Measurements from ENCODE around the gene PDHX. TPM values are rescaled to one million over a fixed set of nuclear protein-coding genes. Genes with fewer than 3 reads are reported as not detected.
A peak's percentile ranks its signal among the peaks of the same experiment; 100 is the strongest.

PDHX gene
- total RNA-seq, 4 donors from 2014 or later, result 28.7 to 50.1 (median 39.6) TPM

DNA sequence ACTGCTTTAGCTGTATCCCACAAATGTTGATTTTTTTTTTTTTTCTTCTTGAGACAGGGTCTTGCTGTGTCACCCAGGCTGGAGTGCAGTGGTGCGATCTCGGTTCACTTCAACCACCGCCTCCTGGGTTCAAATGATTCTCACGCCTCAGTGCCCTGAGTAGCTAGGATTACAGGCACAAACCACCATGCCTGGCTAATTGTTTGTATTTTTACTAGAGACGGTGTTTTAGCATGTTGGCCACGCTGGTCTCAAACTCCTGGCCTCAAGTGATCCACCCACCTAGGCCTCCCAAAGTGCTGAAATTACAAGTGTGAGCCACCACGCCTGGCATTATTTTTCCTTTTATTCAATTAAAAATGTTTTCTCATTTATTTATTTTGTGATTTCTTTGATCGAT lies 55.9 kb downstream of the PDHX start:
- WGBS, 2 donors (ENCODE audit: low coverage in 1 of 2), result 97 to 99% methylated on average over 8 of the region's 8 CpGs
- Histone ChIP-seq H3K4me3 (no peak overlapping the region), H3K36me3 (peaks cover 0 to 57% of the 10 kb centered on the region in 2 donors), H3K9me3 (no peaks in the 10 kb centered on the region), H3K27me3 (no peaks in the 10 kb centered on the region), H3K4me1 (peaks cover 2 to 21% (median 7%) of the 10 kb centered on the region in 3 donors), H3K27ac (no peak overlapping the region)
- TF ChIP-seq EP300 (IDR thresholded peaks at IDR 0.05), result no peak
- TF ChIP-seq CTCF (IDR thresholded peaks at IDR 0.05), result no peak
- no peak for TF ChIP-seq POLR2A (IDR thresholded peaks at IDR 0.05)
- no peak for TF ChIP-seq POLR2AphosphoS5 (IDR thresholded peaks at IDR 0.05)
- no peak for ATAC-seq

DNA sequence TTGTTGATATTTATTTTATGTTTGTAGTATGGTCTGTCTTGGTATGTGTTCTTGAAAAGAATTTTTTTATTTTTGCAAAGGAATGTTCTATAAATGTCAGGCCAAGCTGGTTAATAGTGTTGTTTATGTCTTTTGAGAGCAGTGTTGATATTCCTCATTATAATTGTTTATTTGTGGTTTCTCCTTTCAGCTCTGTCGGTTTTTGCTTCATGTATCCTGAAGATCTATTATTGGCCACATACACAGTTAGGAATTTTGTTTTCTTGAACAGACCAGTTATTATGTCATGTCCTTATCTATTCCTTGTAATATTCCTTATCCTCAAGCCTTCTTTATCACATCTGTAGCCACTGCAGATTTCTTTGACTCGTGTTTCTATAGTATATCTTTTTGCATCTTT lies 56.5 kb downstream of the PDHX start:
- Histone ChIP-seq H3K36me3 (peaks cover 0 to 52% of the 10 kb centered on the region in 2 donors), H3K9me3 (no peaks in the 10 kb centered on the region), H3K27ac (no peak overlapping the region), H3K4me3 (no peak overlapping the region), H3K4me1 (peaks cover 3 to 26% (median 7%) of the 10 kb centered on the region in 3 donors), H3K27me3 (no peaks in the 10 kb centered on the region)
- TF ChIP-seq POLR2A (IDR thresholded peaks at IDR 0.05) (no peak), POLR2AphosphoS5 (IDR thresholded peaks at IDR 0.05) (no peak), EP300 (IDR thresholded peaks at IDR 0.05) (no peak), CTCF (IDR thresholded peaks at IDR 0.05) (no peak)
- WGBS, 2 donors (ENCODE audit: low coverage in 1 of 2), result 52 to 69% methylated on average over 2 of the region's 2 CpGs
- ATAC-seq, result no peak

DNA sequence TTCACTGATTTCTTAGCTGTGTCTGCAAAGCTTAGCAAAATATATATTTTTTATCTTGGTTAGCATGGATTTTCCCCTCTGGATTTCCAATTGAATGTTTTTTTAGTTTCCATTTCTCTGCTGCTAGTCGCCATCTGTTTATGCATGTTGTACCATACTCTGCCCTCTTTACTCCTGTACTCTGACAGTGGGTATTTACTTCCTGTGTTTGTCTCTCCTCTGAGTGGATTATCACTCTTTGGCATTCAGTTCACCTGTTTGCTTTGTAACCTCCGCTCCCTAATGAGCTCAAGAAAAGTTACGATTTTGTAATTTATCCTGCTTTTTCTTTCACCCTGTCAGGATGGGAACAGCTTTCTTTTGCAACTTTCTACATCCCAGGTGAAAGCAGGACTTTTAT lies 59.1 kb downstream of the PDHX start:
- peaks cover 0 to 41% of the 10 kb centered on the region in 2 donors for H3K36me3 ChIP-seq
- ATAC-seq, result no peak
- H3K27me3 ChIP-seq, result no peaks in the 10 kb centered on the region
- WGBS, 2 donors (ENCODE audit: low coverage in 1 of 2), result 60 to 70% methylated on average over 1 to 2 of the region's 3 CpGs
- no peak for TF ChIP-seq POLR2A (IDR thresholded peaks at IDR 0.05)
- no peak for TF ChIP-seq POLR2AphosphoS5 (IDR thresholded peaks at IDR 0.05)
- TF ChIP-seq CTCF (IDR thresholded peaks at IDR 0.05), result no peak
- TF ChIP-seq EP300 (IDR thresholded peaks at IDR 0.05), result no peak
- H3K9me3 ChIP-seq, result no peaks in the 10 kb centered on the region
- H3K27ac ChIP-seq, result no peak overlapping the region
- peaks cover 3 to 38% (median 7%) of the 10 kb centered on the region in 3 donors for H3K4me1 ChIP-seq
- no peak overlapping the region for H3K4me3 ChIP-seq

DNA sequence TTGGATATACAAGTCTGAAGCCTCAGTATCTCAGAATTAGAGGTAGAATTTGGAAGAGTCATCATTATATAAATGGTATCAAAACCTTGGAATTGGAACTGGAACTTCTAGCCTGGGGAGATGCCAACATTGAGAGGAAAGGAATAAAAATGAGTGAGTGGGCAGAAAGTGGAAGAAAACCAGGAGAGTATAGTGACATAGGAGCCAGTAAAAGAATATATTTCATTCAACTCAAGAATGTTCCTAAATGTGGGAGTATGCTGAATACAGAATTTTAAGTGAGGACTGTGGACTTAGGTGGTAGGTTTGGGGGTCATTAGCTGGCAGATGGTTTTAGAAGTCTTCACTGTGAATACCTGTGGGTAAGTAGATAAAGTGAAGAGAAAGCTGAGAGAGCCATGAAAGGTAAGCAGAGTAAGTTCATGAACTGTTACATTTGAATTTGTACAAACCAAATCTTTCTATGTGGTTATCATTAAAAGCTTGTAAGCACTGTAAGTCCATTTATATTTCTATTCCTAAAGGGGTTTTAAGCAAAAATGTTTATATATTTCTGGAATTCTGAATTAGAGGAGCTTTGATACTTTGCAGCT lies 60.2 kb downstream of the PDHX start:
- ATAC-seq, result no peak
- Histone ChIP-seq H3K4me3 (no peak overlapping the region), H3K9me3 (no peaks in the 10 kb centered on the region), H3K27me3 (no peaks in the 10 kb centered on the region), H3K4me1 (peaks cover 3 to 38% (median 7%) of the 10 kb centered on the region in 3 donors), H3K36me3 (peaks cover 0 to 30% of the 10 kb centered on the region in 2 donors), H3K27ac (peak overlapping the region in 3 of 4 donors; percentile 11 to 63 (median 24))
- TF ChIP-seq EP300 (IDR thresholded peaks at IDR 0.05), result no peak
- no peak for TF ChIP-seq POLR2A (IDR thresholded peaks at IDR 0.05)
- no peak for TF ChIP-seq POLR2AphosphoS5 (IDR thresholded peaks at IDR 0.05)
- TF ChIP-seq CTCF (IDR thresholded peaks at IDR 0.05), result no peak

Measured in gastroesophageal sphincter (tissue), 4 donors.